GM20000 (cell line): ENCODE results near the gene HMGB4.

Experiments used
- DNase-seq: peaks from one replicate; pipeline ENCODE4 v3.0.0; 2012; ENCODE audit warnings: low spot score
- CTCF ChIP-seq: IDR thresholded peaks from 2 replicates; pipeline ENCODE4 v1.5.1; 2012; ENCODE audit warnings: mild to moderate bottlenecking, control low read depth; ENCODE audit errors: extremely low read depth, missing control alignments

Gene HMGB4

GRCh38 chr1:33863779-33864178 is at the start of gene HMGB4:
Gene HMGB4, plus strand, starts transcription at chr1:33864079. Its CDS starts 113 bp downstream, at chr1:33864192.
- no peak for TF ChIP-seq CTCF

GRCh38 chr1:33814166-33814565 is 49.7 kb upstream of the HMGB4 start:
- DNase-seq = no peak

More at GRCh38 chr1:33863779-33864178, at the start of gene HMGB4:
- no peak for DNase-seq

GRCh38 chr1:33815061-33815460 is 48.8 kb upstream of the HMGB4 start:
- TF ChIP-seq CTCF = no peak
- DNase-seq = no peak

More at GRCh38 chr1:33814166-33814565, 49.7 kb upstream of the HMGB4 start:
- no peak for TF ChIP-seq CTCF

GRCh38 chr1:33818071-33818470 is 45.8 kb upstream of the HMGB4 start:
- no peak for DNase-seq

GRCh38 chr1:33819290-33819912 is 44.5 kb upstream of the HMGB4 start:
- DNase-seq = no peak
- TF ChIP-seq CTCF = no peak

More at GRCh38 chr1:33818071-33818470, 45.8 kb upstream of the HMGB4 start:
- no peak for TF ChIP-seq CTCF

- no peak for TF ChIP-seq CTCF
- no peak for DNase-seq
These were observed 44.0 kb upstream of the HMGB4 start for GRCh38 chr1:33819913-33820311.

GRCh38 chr1:33820804-33821203 is 43.1 kb upstream of the HMGB4 start:
- no peak for DNase-seq
- no peak for TF ChIP-seq CTCF
